Measurements from ENCODE around the gene GAREM1.

GRCh38 chr18:32368991-32369390, 101.7 kb downstream of the GAREM1 start:
- TF ChIP-seq CTCF (IDR thresholded peaks at IDR 0.05; ENCODE audit: extremely low read depth in 1 of 2, insufficient read depth in 1 of 2, low read depth in 1 of 2, low read length in 2 of 2) (no peak), POLR2AphosphoS5 (IDR thresholded peaks at IDR 0.05; ENCODE audit: insufficient read depth, low read depth, low read length) (no peak), EZH2 (IDR thresholded peaks at IDR 0.05; ENCODE audit: borderline replicate concordance, low read depth, low read length, severe bottlenecking) (no peak)

All from endothelial cell of umbilical vein (primary cell).